CD4-positive, alpha-beta T cell treated with Interferon alpha-2 for 1 hour (primary cell): Measurements from ENCODE around the gene SHROOM3.

Experiments used
- DNase-seq, 2 donors: peaks; one replicate each; pipeline ENCODE4 v3.0.0-alpha.2; 2020 to 2022

Gene SHROOM3

DNA sequence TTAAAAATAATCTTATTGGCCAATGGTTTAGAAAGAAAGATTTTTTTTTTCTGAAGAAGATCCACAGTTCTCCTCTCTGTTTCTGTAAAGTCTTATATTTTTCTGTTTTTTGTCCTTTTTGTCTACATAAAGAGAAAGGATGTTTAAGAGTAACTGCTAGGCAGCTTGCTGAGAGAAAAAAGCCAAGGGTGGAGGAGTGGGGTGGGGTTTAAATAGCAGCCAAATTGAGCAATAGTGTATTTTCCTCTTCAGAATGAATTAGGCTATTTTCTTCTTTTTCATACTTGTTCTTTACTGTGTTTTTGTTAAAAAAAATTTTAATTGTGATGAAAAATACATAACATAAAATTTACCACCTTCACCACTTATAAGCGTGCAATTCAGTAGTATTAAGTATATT lies 238.3 kb downstream of the SHROOM3 start:
- DNase-seq: no peak

DNA sequence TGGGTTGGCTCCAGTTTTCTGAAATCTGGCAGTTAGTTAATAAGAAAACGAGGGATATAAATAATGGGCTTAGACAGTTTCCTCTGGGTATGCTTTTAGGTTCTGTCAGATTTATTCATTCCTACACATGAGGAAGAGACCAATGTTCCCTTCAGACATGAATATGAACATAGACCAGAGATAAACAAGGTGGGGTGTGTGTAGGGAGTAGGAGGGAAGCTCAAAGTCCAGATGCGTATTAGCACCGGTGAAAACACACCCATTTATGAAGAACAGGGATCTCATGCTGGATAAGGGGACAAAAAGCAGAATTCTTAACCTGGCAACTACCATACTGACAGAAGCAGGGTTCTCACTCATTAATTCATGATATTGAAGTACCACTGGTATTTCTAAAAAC lies 240.0 kb downstream of the SHROOM3 start:
- no peak for DNase-seq

DNA sequence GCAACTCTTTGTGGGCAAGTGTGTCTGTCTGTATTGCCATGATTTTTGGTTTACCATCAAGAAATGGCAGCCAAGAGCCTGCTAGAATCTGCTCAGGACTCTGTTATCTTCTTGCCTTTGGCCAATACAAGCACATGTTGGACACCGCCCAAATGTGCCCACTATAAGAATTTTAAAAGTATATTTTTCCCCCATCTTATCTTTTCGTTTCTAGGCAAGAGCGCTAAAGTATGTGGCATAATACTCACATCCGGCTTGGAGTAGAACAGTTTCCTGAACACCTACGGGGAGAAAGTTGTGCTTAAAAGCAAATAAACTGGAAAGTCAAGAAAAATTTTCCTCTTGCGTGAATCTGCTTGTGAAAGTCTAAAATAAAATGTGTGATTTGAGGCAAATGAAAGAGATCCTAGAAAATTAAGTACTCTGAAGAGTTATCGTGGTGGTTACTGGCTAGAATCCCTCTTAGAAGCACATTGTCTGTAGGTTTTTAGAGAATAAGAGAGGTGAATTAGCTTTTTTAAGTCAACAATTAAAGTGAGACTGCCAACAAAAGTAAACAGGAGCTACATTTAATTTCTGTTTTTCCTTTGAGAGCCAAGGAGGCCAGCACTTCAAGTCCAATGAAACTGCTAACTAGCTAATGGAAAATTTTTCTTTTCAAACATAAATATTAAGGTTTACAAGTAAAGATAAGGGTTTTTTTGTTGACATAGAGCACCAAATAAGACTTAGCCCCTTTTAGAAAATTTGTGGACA lies 242.7 kb downstream of the SHROOM3 start:
- DNase-seq: no peak

DNA sequence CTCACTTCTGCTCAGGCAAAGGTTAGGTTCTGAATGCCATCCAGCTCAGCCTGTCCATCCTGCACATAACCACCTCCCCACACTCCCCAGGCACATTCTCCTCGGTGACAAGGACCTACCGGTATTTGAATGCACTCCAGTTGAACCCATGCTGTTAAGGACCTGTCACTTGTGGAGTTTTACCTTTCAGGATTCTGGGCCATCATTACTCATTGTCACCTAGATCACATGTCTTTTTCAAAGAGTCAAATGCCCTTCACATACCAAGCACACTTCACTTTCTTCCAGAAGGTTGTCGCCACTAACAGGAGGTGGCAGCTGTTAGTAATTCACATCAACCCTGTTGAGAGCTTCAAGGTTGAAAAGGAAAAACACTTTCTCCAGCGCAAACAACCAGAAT lies 244.7 kb downstream of the SHROOM3 start:
- DNase-seq: no peak

DNA sequence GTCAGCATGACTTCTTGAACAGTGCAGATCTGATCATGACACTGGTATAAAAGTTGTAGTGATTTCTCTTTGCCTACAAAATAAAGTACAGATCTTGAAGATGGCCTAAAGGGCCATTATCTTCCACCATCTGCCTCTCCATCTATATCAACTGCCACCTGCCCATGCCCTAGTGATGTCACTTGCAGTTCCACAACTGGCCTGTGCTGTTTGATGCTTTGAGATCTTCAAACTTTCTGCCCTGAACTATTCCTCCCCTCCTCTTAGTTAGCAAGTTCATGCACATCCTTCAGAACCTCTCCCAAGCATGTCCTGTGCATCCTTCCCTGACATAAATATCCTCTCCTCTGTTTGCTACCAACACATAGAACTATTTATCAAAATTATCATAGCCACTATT lies 245.9 kb downstream of the SHROOM3 start:
- DNase-seq: no peak

DNA sequence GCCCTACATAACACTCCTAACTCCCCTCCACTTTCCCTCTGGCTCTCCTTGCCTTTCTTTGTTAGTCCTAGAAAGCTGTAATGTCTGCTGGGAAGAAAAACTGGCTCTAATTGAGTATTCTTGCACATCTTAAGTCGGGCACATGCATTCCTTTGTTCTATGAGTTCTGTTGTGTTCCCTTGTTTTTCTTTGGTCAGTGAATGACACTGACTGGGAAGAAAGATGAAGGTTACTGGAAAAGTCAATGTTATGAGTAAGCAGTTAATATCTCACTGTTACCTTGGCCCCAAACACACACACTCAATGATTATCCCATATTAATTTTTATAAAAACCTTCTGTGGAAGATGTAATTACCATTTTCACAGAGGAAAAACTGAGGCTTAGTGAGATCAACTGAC lies 247.0 kb downstream of the SHROOM3 start:
- no peak for DNase-seq

DNA sequence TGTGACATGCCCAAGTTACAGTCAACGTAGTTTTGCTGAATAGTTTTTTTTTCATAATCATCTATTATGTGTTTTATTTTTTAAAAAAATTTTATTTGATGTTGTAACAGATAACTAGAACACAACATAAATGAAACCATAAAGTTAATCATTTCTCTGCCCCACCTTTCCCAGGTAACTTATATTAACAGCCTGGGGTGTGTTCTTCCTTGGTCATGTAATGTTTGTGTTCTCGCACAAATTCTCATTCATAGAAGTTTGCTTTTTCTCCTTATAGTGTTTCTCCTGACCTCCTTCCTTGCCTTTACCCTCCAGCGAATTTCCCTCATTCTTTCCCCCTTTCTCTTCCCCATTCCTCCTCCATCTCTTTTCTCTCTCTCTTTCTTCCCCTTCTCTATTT lies 248.1 kb downstream of the SHROOM3 start:
- no peak for DNase-seq

DNA sequence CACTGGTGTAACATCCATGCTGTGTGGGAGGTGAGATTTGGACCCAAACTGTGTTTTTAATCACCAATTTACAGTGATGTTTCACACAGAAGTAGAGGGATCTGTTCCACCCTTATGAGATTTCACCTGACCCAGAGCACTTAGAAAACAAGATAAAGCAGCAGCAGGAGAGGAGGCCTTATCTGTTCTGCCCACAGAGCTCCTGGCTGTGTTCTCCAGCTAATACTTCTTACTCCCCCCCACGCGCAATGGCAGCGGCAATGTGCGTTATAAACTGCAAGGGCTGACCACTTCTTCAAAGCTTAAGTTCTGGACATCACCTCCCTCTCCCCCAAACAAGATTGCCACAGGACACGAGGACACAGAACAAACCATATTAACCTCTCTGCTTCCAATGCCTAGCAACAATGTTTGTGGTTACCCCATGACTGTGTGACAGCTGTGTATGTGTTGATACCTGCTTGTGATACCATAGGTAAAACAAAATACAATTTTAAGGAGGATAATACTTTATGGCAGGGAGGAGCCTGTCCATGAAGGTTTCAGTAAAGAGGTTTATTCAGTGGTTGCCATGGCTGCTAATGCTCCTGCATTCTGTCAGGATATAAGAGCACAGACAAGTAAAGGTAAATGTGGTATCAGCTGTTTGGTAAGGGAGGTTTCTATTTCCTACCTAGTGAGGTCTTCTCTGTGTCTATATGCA lies 252.9 kb downstream of the SHROOM3 start:
- no peak for DNase-seq

DNA sequence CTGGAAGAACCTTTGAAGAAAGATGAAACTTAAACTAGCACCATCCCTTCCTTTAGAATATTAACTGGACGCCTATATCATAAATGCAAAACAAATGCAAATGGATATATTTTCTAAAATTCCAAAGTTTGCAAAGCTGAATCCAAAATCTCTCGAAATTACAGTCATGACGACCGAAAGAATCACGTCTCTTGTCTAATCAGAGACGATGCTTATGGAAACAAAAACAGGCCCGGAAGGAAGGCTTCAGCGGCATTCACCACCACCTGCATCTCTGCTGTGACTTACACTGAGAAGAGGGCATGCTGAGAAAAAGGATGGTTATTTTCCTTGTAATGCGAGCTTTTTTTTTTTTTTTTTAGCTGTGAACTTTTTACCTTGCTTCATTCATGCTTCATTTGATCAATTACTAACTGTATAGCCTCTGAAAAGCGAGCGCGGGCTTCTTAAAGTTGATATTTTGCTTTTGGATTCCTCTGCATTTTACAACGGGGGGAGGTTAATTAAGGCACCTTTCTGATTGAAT lies 253.7 kb downstream of the SHROOM3 start:
- DNase-seq: no peak

DNA sequence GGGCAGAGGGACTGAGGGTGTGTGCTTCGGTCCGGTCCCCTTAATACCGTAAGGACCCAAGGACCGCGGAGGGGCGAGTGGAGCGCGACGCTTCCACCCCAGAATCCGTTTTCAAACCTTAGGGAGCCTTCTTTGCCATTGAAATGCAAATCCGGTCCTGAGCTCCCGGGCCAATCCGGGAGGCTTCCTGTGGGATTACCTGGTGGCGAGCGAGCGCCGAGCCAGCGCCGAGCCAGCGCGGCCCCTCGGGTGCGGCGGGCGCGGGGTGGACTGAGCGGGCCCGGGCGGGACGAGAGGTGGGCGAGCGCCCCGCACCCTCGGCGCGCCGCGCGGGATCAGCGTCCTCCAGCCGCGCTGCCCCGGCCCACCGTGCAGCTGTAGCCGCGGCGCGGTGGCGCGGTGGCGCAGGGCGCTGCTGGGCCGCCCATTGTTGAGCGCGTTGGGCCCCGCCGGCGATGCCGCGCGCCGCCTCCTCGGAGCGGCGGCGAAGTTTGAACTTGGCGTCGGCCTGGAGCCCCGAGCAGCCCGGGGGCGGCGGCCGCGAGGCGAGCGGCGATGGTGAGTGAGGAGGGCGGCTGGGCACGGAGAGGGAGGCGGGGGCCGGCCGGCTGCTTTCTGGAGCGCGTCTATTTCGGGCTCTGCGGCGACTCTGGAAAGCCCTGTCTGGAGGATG lies 254.3 kb downstream of the SHROOM3 start:
- no peak for DNase-seq

DNA sequence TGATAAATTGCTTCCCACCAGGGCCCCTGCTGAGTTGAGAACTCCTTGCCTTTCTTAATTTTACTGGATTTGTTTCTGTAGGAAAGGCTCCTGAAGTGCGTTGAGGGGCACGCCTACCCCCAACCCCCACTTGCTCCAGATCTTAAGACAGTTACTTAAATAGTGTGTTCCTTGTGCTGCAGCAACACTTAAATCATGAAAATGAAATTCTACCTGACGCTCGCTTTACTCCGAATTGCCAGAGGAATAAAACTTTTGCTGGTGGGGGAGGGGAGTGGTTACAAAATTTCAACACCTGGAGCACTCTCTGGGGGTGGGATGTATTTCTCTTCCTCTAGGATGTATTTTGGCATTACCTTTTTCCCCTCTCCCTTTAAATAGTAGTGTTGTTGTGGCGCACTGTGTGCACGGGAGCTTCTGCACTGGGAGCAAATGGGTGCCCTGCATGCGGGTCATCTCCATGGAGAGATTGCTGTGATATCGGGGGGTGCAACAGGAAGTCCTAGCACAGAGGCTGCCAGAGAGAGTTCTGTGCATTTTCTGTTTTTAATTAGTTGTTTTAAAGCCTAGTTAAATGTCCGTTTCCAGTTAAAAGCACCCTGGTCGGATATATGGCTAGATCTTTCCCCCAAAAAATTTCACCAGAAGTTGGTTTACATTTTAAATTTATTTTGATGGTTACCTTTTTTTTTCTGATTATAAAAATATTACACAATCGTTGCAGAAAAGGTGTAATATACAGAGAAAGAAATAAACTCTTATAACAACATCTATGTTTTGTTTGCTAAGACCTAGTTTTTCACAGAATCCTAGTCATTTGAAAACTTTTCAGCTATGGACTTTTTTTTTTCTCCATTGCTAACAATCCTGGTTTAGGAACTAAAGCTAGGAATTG lies 255.2 kb downstream of the SHROOM3 start:
- no peak for DNase-seq

DNA sequence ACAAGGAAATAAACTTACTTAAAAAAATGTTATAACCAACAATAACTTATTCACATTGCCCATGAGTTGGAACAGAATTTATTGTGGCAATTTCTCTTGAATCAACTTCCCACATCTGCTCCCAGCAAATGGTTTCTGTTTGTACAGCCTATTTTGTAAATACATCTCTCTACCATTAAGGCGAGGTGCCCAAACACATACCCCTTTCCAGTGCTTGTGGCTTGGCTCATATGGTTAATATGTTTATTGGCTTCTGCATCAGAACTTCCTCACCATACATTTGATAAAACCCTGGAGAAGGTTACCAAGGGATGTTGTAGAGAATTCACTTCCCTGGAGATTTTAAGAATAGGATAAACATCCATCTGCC lies 255.9 kb downstream of the SHROOM3 start:
- DNase-seq: no peak

DNA sequence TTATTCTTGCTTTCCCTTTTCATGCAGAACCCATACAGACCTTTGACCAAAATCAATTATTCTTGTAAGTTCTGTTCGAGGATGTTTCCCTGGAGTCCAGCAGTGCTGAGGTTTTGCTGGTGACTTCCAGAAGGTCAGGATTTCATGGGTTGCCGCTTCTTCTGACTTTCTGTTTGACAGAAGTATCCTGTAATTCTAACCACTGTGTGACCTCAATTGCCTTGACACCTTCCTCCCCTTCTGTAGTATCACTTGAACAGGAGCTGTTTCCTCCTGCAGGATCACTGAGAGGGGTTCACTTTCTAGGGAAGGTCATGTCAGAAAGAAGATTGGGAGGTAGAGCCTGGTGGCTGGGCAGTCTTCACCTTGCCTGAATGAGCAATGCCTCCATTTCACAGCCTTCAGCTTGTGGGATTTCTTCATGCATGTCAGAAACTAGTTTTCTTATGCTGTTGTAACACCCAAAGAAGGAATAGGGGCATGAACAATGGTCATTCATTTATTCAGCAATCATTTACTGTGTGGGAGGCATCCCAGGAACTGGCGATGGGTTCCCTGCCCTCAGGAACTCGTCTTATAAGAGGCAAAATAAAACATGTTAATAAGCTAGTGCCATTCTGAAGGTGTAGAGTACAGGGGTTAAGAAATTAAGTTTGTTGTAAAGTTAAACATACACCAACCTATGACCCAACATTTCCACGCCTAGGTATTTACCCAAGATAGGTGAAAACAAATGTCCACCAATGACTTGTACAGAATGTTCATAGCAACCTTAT lies 257.0 kb downstream of the SHROOM3 start:
- DNase-seq: no peak

DNA sequence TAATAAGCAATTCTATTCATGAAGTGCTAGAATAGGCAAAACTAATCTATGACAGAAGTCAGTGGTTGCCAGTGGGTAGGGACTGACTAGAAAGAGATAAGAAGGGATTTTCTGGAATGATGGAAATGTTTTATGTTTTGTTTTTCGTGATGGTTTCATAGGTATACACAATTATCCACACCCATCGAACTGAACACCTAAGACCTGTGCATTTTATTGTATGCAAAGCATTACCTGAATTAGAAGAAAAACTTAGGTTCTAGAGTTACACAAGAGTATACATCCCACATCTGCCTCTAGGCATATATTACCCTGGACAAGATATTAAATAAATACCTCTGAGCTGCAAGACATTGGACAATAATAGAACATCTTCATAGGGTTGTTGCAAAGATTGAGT lies 257.7 kb downstream of the SHROOM3 start:
- no peak for DNase-seq

DNA sequence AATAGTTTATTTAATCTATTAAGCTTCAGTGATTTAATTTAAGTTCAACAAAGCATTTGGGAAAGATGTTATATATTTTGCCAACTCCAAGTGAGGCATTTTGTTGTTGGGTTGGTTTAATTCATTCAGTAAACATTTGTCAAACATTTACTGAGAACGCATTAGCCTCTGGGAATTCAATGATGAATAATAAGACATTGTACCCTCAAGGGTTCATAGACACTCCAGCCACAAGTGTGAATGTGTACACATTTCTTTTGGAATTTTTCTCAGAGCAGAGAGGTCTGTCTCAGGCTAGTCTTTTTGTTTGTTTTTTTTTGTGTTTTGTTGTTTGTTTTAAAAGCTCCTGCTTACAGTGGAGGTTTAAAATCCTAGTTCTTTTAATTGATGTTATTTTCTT lies 259.0 kb downstream of the SHROOM3 start:
- no peak for DNase-seq

DNA sequence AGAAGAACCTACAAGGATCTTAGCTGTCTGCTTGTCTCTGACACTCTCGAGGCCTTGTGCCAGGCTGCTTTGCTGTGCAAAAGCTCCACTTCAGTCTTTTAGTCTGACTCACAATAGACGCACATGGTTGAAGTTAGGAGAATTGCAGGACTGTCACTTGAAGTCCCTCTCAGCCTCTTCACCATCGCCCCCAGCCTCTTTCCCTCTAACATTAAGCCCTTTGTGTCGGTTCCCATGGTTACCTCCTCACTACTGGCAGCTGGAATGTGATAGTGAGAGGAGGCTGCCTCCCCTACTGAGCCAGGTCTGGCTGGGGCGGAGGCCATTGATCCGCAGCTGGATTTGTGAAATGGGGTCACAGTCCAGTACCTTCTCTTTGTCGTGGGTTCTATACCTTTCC lies 261.1 kb downstream of the SHROOM3 start:
- no peak for DNase-seq

DNA sequence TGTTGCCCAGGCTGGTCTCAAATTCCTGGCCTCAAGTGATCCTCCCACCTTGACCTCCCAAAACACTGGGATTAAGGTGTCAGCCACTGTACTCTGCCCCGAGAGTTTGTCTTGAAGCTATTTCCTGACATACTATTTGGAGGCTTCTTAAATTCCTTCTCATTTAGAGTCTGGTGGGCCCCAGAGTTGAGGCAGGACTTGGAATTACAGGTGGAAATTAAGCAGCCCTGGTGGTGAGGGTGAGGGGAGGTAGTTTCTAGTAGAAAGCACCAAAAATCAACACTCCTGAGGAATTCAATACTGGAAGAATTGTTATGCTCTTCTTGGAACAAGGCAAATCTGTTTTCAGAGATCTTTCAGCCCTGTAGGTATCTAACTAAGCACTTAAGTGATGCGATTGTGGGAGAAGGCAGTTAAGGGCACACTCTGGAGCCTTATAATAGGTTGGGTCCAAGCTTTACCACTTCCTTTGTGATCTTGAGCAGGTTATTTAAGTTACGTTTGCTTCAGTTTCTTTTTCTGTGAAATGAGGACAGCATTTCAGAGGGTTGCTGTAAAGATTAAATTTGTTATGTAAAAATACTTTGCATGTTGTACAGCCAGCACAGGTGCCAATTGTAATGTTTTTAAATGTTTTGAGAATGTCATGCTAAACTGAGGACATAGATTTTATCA lies 262.2 kb downstream of the SHROOM3 start:
- no peak for DNase-seq

DNA sequence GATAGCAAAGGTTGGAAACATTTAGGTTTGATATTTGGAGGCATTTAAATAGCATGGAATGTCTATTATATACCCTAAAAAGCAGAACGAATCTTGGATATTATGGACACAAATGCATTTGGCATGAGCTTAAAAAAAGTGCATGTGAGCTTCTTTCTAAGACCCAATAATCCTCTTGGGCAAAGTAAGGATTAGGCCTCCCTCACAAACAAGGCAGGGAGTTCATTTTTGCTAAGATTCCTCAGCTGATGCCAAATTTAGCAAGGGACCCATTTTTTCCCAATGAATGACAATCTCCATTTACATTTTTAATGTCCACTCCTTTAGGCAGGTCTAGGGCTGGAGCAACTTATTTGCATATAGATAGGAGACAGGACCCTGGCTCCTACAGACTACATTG lies 263.1 kb downstream of the SHROOM3 start:
- no peak for DNase-seq

DNA sequence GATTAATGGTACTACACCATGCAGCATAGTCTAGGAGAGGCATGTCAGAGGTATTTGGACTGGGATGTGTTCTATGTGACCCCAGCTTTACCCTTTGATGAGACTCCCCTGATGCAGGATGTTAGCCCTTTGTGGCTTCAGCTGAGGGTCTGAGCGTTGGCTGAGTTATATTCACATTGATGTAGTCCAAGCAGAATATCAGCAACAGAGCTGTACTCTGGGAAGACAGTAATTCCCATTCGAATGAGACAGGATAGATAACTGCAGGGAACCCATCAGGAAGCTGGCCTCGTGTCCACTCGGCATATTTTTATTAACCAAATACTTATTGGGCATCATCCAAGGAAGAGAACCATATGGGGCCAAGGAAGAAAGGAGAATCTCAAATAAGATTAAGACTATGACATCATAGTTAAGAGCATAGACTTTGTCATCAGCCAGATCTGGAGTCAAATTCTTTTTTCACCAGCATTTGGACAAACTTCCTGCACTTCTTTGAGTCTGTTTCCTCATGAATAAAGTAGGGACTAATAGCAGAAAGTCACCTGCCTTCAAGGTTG lies 264.8 kb downstream of the SHROOM3 start:
- DNase-seq: no peak

DNA sequence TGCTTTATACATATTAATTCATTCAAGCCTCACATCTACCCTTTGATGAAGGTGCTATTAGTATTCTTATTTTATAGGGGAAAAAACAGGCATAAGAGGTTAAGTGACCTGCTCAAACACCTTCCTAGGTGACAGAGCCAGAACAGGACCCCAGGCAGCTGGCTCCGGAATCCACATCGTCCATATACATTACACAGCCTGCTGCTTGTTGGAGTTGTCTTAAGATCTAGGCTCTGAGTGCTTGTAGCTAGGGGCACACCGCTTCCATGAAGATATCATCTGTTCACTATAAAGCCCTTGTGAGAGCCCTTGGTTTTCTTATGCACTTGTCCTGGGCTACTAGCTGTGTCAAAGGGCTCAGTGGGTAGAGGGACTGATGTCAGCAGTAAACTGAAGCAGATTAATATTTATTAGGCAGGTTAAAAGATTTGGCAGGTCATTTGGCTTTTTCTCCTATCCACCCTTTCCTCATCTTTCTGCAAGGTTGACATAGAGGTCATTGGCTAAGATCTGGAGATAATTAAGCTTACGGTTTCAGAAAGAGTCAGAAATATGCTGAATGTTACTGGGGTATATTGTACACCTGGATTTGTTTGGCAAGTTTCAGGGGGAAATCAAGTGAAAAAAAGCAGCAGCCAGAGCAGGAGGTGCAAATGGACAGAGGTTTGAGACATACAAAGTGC lies 267.6 kb downstream of the SHROOM3 start:
- DNase-seq: no peak

DNA sequence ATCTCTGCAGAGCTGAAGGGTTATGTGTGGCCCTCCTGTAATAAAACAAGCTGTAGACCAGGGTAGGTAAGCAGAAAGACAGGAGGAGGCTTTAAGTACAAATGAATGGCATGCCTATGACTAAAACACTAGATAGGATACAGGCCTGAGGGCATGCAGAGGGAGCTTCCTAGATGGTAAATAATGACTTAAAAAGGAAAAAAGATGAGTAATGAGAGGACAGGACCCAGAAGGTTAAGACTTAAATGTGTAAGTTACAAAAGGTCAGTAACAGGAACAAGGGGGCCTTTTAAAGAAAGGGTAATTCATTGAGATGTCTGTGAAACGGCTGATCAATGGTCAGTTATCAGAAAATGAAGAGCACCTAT lies 268.1 kb downstream of the SHROOM3 start:
- no peak for DNase-seq
